Measurements from ENCODE around the gene CHST8.

- TF ChIP-seq, protein P1, sequence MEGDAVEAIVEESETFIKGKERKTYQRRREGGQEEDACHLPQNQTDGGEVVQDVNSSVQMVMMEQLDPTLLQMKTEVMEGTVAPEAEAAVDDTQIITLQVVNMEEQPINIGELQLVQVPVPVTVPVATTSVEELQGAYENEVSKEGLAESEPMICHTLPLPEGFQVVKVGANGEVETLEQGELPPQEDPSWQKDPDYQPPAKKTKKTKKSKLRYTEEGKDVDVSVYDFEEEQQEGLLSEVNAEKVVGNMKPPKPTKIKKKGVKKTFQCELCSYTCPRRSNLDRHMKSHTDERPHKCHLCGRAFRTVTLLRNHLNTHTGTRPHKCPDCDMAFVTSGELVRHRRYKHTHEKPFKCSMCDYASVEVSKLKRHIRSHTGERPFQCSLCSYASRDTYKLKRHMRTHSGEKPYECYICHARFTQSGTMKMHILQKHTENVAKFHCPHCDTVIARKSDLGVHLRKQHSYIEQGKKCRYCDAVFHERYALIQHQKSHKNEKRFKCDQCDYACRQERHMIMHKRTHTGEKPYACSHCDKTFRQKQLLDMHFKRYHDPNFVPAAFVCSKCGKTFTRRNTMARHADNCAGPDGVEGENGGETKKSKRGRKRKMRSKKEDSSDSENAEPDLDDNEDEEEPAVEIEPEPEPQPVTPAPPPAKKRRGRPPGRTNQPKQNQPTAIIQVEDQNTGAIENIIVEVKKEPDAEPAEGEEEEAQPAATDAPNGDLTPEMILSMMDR (IDR thresholded peaks at IDR 0.05; ENCODE audit: insufficient read depth, low read length): no peak
- TF ChIP-seq POLR2AphosphoS5 (IDR thresholded peaks at IDR 0.05; ENCODE audit: low read depth) (no peak), GABPA (IDR thresholded peaks at IDR 0.05; ENCODE audit: low read depth) (no peak), SPI1 (IDR thresholded peaks at IDR 0.05; ENCODE audit: borderline replicate concordance, low read depth) (no peak)
- TF ChIP-seq, protein P2, sequence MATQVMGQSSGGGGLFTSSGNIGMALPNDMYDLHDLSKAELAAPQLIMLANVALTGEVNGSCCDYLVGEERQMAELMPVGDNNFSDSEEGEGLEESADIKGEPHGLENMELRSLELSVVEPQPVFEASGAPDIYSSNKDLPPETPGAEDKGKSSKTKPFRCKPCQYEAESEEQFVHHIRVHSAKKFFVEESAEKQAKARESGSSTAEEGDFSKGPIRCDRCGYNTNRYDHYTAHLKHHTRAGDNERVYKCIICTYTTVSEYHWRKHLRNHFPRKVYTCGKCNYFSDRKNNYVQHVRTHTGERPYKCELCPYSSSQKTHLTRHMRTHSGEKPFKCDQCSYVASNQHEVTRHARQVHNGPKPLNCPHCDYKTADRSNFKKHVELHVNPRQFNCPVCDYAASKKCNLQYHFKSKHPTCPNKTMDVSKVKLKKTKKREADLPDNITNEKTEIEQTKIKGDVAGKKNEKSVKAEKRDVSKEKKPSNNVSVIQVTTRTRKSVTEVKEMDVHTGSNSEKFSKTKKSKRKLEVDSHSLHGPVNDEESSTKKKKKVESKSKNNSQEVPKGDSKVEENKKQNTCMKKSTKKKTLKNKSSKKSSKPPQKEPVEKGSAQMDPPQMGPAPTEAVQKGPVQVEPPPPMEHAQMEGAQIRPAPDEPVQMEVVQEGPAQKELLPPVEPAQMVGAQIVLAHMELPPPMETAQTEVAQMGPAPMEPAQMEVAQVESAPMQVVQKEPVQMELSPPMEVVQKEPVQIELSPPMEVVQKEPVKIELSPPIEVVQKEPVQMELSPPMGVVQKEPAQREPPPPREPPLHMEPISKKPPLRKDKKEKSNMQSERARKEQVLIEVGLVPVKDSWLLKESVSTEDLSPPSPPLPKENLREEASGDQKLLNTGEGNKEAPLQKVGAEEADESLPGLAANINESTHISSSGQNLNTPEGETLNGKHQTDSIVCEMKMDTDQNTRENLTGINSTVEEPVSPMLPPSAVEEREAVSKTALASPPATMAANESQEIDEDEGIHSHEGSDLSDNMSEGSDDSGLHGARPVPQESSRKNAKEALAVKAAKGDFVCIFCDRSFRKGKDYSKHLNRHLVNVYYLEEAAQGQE (IDR thresholded peaks at IDR 0.05; ENCODE audit: insufficient replicate concordance, low read depth): no peak
Measured at GRCh38 chr19:33763633-33764371, 142.0 kb downstream of the CHST8 start.

All from HL-60 (cell line).